SK-N-MC (cell line): ENCODE measurements around the gene CEP89.

ENCODE experiments used
- DNase-seq: peaks from one replicate; pipeline ENCODE4 v3.0.0-alpha.2; 2011; ENCODE audit warnings: low read depth, low spot score
- H3K27ac ChIP-seq: fragments of 200-600 bp; sonication (generic); 2 replicates; pipeline ENCODE4 v1.5.1; 2016; ENCODE audit warnings: mixed run types
- H3K36me3 ChIP-seq: fragments of 200-600 bp; sonication (generic); 2 replicates; pipeline ENCODE4 v1.6.1; 2017; ENCODE audit warnings: antibody characterized with exemption, low read length, mixed read lengths; ENCODE audit not compliant: insufficient read depth
- H3K4me3 ChIP-seq: fragments of 200-600 bp; sonication (generic); 2 replicates; pipeline ENCODE4 v1.5.1; 2016
- H3K9ac ChIP-seq: fragments of 200-600 bp; sonication (generic); 2 replicates; pipeline ENCODE4 v1.8.0; 2017; ENCODE audit warnings: mixed run types, mixed read lengths; ENCODE audit not compliant: insufficient read length
- H3K9me3 ChIP-seq: fragments of 200-600 bp; sonication (generic); 2 replicates; pipeline ENCODE4 v1.6.1; 2017; ENCODE audit warnings: low read depth, mild to moderate bottlenecking, antibody characterized with exemption, low read length, moderate library complexity, mixed read lengths
- EZH2 ChIP-seq: fragments of 200-600 bp; sonication (generic); IDR thresholded peaks from one replicate; pipeline ENCODE4 v1.6.1; 2017; ENCODE audit warnings: antibody characterized with exemption
- FOXP2 ChIP-seq: optimal IDR thresholded peaks from 2 replicates; pipeline ENCODE3; 2011; ENCODE audit warnings: mild to moderate bottlenecking, moderate library complexity; ENCODE audit not compliant: insufficient read depth; ENCODE audit errors: extremely low read length, control extremely low read depth
- POLR2AphosphoS5 ChIP-seq: IDR thresholded peaks from 2 replicates; pipeline ENCODE4 v1.6.1; 2012; ENCODE audit warnings: mild to moderate bottlenecking, low read depth, low read length, borderline replicate concordance

Gene CEP89

GRCh38 chr19:32865326-32865725 lies 106.4 kb downstream of the CEP89 start:
- TF ChIP-seq POLR2AphosphoS5 (no peak), FOXP2 (no peak), EZH2 (no peak)
- H3K9ac ChIP-seq: no peak overlapping the region
- no peak overlapping the region for H3K27ac ChIP-seq
- H3K4me3 ChIP-seq: no peak overlapping the region
- no peaks in the 10 kb centered on the region for H3K9me3 ChIP-seq
- DNase-seq: no peak
- H3K36me3 ChIP-seq: no peaks in the 10 kb centered on the region

- Histone ChIP-seq H3K9me3 (no peaks in the 10 kb centered on the region), H3K27ac (no peak overlapping the region), H3K36me3 (no peaks in the 10 kb centered on the region), H3K9ac (no peak overlapping the region), H3K4me3 (no peak overlapping the region)
- no peak for TF ChIP-seq EZH2
- TF ChIP-seq FOXP2: no peak
- no peak for TF ChIP-seq POLR2AphosphoS5
- no peak for DNase-seq
Observed at GRCh38 chr19:32864318-32865007, 107.3 kb downstream of the CEP89 start.

DNA sequence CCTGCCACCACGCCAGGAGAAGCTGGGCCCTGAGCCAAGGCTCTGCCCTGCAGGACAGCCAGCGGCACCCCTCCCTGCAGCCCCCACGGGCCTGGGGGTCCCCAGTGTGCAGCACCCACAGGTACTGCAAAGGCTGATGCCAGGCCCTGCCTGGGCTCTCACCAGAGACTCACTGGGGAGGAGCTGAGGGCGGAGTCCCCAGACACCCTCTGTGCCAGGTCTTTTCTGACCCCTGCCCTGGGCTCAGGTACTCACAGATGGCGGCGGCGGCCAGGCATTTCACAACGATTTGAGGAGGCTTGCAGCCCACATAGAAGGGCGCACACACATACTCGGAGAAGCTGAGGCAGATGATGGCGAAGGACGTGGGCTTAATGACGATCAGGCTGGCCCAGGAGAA lies 107.9 kb downstream of the CEP89 start:
- Histone ChIP-seq H3K9me3 (no peaks in the 10 kb centered on the region), H3K9ac (no peak overlapping the region), H3K36me3 (no peaks in the 10 kb centered on the region), H3K4me3 (no peak overlapping the region), H3K27ac (no peak overlapping the region)
- no peak for DNase-seq
- no peak for TF ChIP-seq POLR2AphosphoS5

- Histone ChIP-seq H3K9ac (no peak overlapping the region), H3K36me3 (no peaks in the 10 kb centered on the region), H3K27ac (no peak overlapping the region), H3K9me3 (no peaks in the 10 kb centered on the region), H3K4me3 (no peak overlapping the region)
- no peak for TF ChIP-seq EZH2
- TF ChIP-seq POLR2AphosphoS5: no peak
- TF ChIP-seq FOXP2: no peak
- DNase-seq: no peak
Observed at GRCh38 chr19:32863301-32863700, 108.5 kb downstream of the CEP89 start.

DNA sequence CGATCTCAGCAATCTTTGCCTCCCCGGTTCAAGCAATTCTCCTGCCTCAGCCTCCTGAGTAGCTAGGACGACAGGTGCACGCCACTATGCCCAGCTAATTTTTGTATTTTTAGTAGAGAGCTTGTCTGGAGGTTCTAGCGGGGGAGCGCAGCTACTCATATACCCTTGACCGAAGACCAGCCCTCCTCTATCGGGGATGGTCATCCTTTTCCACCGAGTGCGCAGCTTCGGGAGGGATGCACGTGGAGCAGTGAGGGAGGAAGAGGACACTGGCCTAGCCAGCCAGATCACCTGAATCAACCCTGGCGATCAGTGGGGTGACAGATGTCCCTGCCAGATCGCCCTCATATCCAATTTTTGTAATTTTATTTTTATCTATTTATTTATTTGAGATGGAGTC lies 109.0 kb downstream of the CEP89 start:
- H3K36me3 ChIP-seq: no peaks in the 10 kb centered on the region
- no peak overlapping the region for H3K9ac ChIP-seq
- H3K27ac ChIP-seq: no peak overlapping the region
- TF ChIP-seq POLR2AphosphoS5 (no peak), FOXP2 (no peak), EZH2 (no peak)
- H3K9me3 ChIP-seq: no peaks in the 10 kb centered on the region
- no peak for DNase-seq
- no peak overlapping the region for H3K4me3 ChIP-seq

DNA sequence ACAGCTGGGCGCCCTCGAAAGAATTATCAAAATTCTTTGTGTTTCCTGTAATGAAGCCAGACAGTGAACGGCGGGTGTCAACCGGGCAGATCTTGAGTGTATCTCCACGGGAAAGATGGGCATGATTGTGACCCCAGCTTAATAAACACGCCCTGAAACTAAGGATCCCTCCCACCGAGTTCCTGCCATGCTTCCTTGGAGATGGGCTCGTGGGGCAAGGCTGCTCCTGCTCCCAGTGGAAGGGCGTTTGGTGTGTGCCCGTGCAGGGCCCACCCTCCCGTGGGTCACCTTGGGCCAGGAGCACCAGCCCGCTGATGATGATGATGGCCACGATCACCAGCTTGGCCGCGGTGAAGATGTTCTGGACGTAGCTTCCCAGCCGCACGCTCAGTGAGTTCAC lies 109.6 kb downstream of the CEP89 start:
- no peak for TF ChIP-seq FOXP2
- no peak for TF ChIP-seq EZH2
- TF ChIP-seq POLR2AphosphoS5: no peak
- H3K4me3 ChIP-seq: no peak overlapping the region
- no peak overlapping the region for H3K27ac ChIP-seq
- no peaks in the 10 kb centered on the region for H3K36me3 ChIP-seq
- no peak for DNase-seq
- H3K9ac ChIP-seq: no peak overlapping the region
- no peaks in the 10 kb centered on the region for H3K9me3 ChIP-seq

DNA sequence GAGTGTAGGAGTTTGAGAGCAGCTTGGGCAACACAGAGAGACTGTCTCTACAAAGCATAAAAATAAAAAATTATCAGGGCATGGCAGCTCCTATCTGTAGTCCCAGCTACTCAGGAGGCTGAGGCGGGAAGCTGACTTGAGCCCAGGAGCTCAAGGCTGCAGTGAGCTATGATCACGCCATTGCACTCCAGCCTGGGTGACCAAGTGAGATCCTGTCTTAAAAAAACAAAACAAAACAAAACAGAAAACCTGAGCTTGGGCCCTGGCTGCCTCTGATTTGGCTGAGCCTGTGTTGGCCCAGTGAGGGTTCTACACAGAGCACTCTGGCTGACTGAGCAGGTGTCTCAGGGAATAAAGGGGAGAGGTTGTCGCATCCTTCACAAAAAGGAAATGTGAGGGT lies 110.2 kb downstream of the CEP89 start:
- H3K36me3 ChIP-seq: no peaks in the 10 kb centered on the region
- no peak for TF ChIP-seq POLR2AphosphoS5
- TF ChIP-seq EZH2: no peak
- TF ChIP-seq FOXP2: no peak
- H3K9ac ChIP-seq: no peak overlapping the region
- H3K9me3 ChIP-seq: no peaks in the 10 kb centered on the region
- H3K4me3 ChIP-seq: no peak overlapping the region
- no peak for DNase-seq
- H3K27ac ChIP-seq: no peak overlapping the region

DNA sequence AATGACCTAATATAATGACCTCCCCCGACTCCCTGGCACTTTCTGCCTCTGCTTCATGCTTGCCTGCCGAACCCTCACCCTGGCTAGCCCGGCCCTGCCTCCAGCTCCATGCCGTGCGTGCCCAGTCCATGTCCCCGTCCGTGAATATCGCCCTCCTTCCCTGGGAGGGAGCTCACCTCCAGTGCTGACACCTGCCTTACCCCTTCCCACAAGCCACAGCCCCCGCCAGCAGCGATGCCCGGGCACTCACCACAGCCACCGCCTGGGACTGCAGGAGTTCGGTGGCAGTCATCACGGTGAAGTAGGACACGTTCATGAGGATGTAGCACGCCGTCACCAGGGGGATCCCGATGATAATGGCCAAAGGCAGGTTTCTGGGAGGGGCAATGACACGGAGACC lies 112.2 kb downstream of the CEP89 start:
- no peak overlapping the region for H3K4me3 ChIP-seq
- H3K36me3 ChIP-seq: no peaks in the 10 kb centered on the region
- no peaks in the 10 kb centered on the region for H3K9me3 ChIP-seq
- no peak for DNase-seq
- TF ChIP-seq FOXP2 (no peak), POLR2AphosphoS5 (no peak), EZH2 (no peak)
- H3K27ac ChIP-seq: no peak overlapping the region
- no peak overlapping the region for H3K9ac ChIP-seq

- TF ChIP-seq FOXP2 (no peak), POLR2AphosphoS5 (no peak), EZH2 (no peak)
- Histone ChIP-seq H3K4me3 (no peak overlapping the region), H3K27ac (no peak overlapping the region), H3K36me3 (no peaks in the 10 kb centered on the region), H3K9me3 (no peaks in the 10 kb centered on the region), H3K9ac (no peak overlapping the region)
- no peak for DNase-seq
Observed at GRCh38 chr19:32858559-32858958, 113.2 kb downstream of the CEP89 start.
